ENCODE results near the gene SLC22A12.

Gene SLC22A12

GRCh38 chr11:64563966-64564365 is 27.1 kb upstream of the SLC22A12 start:
- no peak overlapping the region for H3K4me3 ChIP-seq (ENCODE audit: low read depth, low read length)
- DNase-seq (ENCODE audit: low read depth), result no peak
- no peak for TF ChIP-seq CTCF (IDR thresholded peaks at IDR 0.05; ENCODE audit: low read depth, low read length, missing control alignments)

- TF ChIP-seq CTCF (IDR thresholded peaks at IDR 0.05; ENCODE audit: low read depth, low read length, missing control alignments), result no peak
- H3K4me3 ChIP-seq (ENCODE audit: low read depth, low read length), result no peak overlapping the region
Measured at GRCh38 chr11:64564419-64564818, 26.6 kb upstream of the SLC22A12 start.

GRCh38 chr11:64564947-64565889 is 25.8 kb upstream of the SLC22A12 start:
- no peak for TF ChIP-seq CTCF (IDR thresholded peaks at IDR 0.05; ENCODE audit: low read depth, low read length, missing control alignments)
- no peak overlapping the region for H3K4me3 ChIP-seq (ENCODE audit: low read depth, low read length)
- no peak for DNase-seq (ENCODE audit: low read depth)

More at GRCh38 chr11:64564419-64564818, 26.6 kb upstream of the SLC22A12 start:
- no peak for DNase-seq (ENCODE audit: low read depth)

- no peak for DNase-seq (ENCODE audit: low read depth)
- no peak overlapping the region for H3K4me3 ChIP-seq (ENCODE audit: low read depth, low read length)
- TF ChIP-seq CTCF (IDR thresholded peaks at IDR 0.05; ENCODE audit: low read depth, low read length, missing control alignments), result no peak
Measured at GRCh38 chr11:64566042-64566914, 24.7 kb upstream of the SLC22A12 start.

GRCh38 chr11:64566915-64567891 is 23.8 kb upstream of the SLC22A12 start:
- TF ChIP-seq CTCF (IDR thresholded peaks at IDR 0.05; ENCODE audit: low read depth, low read length, missing control alignments), result no peak
- no peak for DNase-seq (ENCODE audit: low read depth)
- no peak overlapping the region for H3K4me3 ChIP-seq (ENCODE audit: low read depth, low read length)

- no peak for DNase-seq (ENCODE audit: low read depth)
- H3K4me3 ChIP-seq (ENCODE audit: low read depth, low read length), result no peak overlapping the region
- no peak for TF ChIP-seq CTCF (IDR thresholded peaks at IDR 0.05; ENCODE audit: low read depth, low read length, missing control alignments)
Measured at GRCh38 chr11:64568041-64568571, 22.9 kb upstream of the SLC22A12 start.

Data from GM12864 (cell line).